Psoas muscle (tissue), 8 donors: ENCODE data around the gene MORN5. TPM values are rescaled to one million over a fixed set of nuclear protein-coding genes. Genes with fewer than 3 reads are reported as not detected.

Source experiments
- ATAC-seq, 4 donors: fragments of 200-7000 bp; cut with Tn5 transposase; one replicate each; pipeline ENCODE4 v1.9.1; 2020; ENCODE audit warnings: moderate library complexity in 3 of 4, mild to moderate bottlenecking in 2 of 4
- DNase-seq, 2 donors: peaks; one replicate each; pipeline ENCODE4 v3.0.0-alpha.2; 2020
- H3K27ac ChIP-seq: fragments of 200-600 bp; one replicate; pipeline ENCODE4 v1.8.0; 2022
- H3K27me3 ChIP-seq, 3 donors: fragments of 200-600 bp in 1 of 3; one replicate each; pipeline versions ENCODE4 v1.6.1 to v1.8.0; 2013 to 2022; ENCODE audit warnings: low read length in 2 of 3, mild to moderate bottlenecking in 2 of 3, moderate library complexity in 1 of 3; ENCODE audit not compliant: insufficient read depth in 3 of 3
- H3K36me3 ChIP-seq, 2 donors: fragments of 200-600 bp in 1 of 2; one replicate each; pipeline versions ENCODE4 v1.6.1 to v1.8.0; 2013 to 2022; ENCODE audit warnings: low read depth in 1 of 2, mild to moderate bottlenecking in 1 of 2, moderate library complexity in 1 of 2; ENCODE audit not compliant: insufficient read depth in 1 of 2
- H3K4me1 ChIP-seq: fragments of 200-600 bp; one replicate; pipeline ENCODE4 v1.8.0; 2022
- H3K4me3 ChIP-seq: fragments of 200-600 bp; one replicate; pipeline ENCODE4 v1.8.0; 2022; ENCODE audit warnings: mild to moderate bottlenecking
- H3K9me3 ChIP-seq: fragments of 200-600 bp; one replicate; pipeline ENCODE4 v1.8.0; 2022
- WGBS, 3 donors: extraction: QIAGEN DNeasy Blood & Tissue Kit; methylation state at CpG; one replicate each; pipeline versions ENCODE4 v1.1.6 to v1.1.7; 2013; 5-methylcytosine and 5-hydroxymethylcytosine counted together
- intact Hi-C, 2 donors: fragments of 100-400 bp; cut with DNase I; formaldehyde crosslinking; loops; one replicate each; pipeline versions ENCODE4 v1.11.0 to v1.14.2; 2022
- polyA plus RNA-seq, 3 donors: library from polyadenylated mRNA; stranded (reverse); fragments of 200-250 nt; gene quantifications; one replicate each; pipeline ENCODE4 v1.2.3, GENCODE V29; 2013
- total RNA-seq, 4 donors: library from RNA; stranded (reverse); fragmentation: NEBNext Ultra II Directional in 2 of 4; extraction: Animal tissue kit (Norgen Biotek cat#: 25700) in 2 of 4; gene quantifications; one replicate each; pipeline versions ENCODE4 v1.2.1 to v1.2.4, GENCODE V29; 2021 to 2023
- TF ChIP-seq, protein P1 (sequence below): fragments of 200-600 bp; IDR thresholded peaks from one replicate; pipeline ENCODE4 v1.8.0; 2022; ENCODE audit warnings: antibody characterized with exemption
- donor health status: healthy with polysubstance abuse.
- donor health status: DM: no; HTN: no; CAD: no; lungs with moderate emphysema.
- donor health status: Bipolar disorder and iron deficiency.
- donor health status: healthy.
- donor health status: DM: yes; HTN: yes; CAD: no.
- donor health status: DM: no; HTN: no; CAD: no.
- donor health status: DM: no; HTN: no; CAD: no.
- donor health status: DM: yes; HTN: yes; CAD: no.

Gene MORN5
- total and polyA plus RNA-seq, 7 donors, result not detected

DNA sequence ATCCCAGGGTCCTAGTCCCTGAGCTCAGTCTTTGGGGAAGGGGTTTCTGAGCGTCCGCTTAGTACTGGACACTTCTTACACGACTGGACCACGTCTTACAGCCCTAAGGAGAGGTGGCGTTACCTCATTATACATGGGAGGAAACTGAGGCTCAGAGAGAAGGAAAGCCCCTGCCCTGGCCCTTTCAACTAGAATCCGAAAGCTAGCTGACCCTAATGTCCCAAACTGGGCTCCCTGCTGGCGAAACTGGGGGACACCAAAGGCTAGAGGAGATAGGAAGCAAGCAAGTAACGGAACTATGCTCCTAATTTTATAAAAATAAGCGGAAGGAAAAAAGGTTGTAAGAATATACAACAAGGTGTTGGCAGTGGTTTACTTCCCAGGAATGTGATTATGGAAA is 54.8 kb downstream of the MORN5 start:
- H3K9me3 ChIP-seq, result no peaks in the 10 kb centered on the region
- DNase-seq (no peak), ATAC-seq (no peak)
- 53 to 65% (median 64%) methylated on average over 9 of the region's 9 CpGs for WGBS, 3 donors
- no peak overlapping the region for H3K27ac ChIP-seq
- intact Hi-C loops, result loop anchor here in 1 of 2 donors (10.0 kb wide), 1 partner anchor 130 kb away; no protein-coding TSS in a partner anchor
- TF ChIP-seq, protein P1, sequence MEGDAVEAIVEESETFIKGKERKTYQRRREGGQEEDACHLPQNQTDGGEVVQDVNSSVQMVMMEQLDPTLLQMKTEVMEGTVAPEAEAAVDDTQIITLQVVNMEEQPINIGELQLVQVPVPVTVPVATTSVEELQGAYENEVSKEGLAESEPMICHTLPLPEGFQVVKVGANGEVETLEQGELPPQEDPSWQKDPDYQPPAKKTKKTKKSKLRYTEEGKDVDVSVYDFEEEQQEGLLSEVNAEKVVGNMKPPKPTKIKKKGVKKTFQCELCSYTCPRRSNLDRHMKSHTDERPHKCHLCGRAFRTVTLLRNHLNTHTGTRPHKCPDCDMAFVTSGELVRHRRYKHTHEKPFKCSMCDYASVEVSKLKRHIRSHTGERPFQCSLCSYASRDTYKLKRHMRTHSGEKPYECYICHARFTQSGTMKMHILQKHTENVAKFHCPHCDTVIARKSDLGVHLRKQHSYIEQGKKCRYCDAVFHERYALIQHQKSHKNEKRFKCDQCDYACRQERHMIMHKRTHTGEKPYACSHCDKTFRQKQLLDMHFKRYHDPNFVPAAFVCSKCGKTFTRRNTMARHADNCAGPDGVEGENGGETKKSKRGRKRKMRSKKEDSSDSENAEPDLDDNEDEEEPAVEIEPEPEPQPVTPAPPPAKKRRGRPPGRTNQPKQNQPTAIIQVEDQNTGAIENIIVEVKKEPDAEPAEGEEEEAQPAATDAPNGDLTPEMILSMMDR, result no peak
- no peaks in the 10 kb centered on the region for H3K36me3 ChIP-seq
- H3K27me3 ChIP-seq, result peaks cover 0 to 77% (median 25%) of the 10 kb centered on the region in 3 donors
- H3K4me1 ChIP-seq, result peaks cover 10% of the 10 kb centered on the region
- H3K4me3 ChIP-seq, result peak overlapping the region; percentile 61

DNA sequence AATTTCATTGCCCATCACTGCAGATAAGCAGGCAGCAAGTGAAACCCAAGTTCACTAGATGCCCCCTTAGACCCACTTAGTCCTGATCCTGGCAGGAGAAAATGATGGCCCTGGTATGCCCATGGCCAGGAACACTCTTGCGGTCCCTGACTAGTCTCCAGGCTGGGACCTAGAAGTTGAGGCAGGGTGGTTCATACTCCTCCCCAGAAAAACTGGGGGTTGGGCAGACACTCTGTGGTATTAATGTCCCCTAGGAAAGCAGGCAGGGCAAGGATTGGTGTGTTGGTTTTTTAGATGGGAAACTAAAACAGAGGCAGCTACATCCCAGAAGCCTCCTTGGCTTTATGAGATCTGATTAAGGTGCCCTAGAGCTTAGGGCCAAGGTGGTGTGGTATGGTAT is 56.0 kb downstream of the MORN5 start:
- Histone ChIP-seq H3K36me3 (no peaks in the 10 kb centered on the region), H3K4me1 (peaks cover 20% of the 10 kb centered on the region), H3K27ac (no peak overlapping the region), H3K9me3 (no peaks in the 10 kb centered on the region), H3K4me3 (no peak overlapping the region), H3K27me3 (peaks cover 0 to 89% (median 33%) of the 10 kb centered on the region in 3 donors)
- intact Hi-C loops, result loop anchor here in 1 of 2 donors (10.0 kb wide), 1 partner anchor 129 kb away; no protein-coding TSS in a partner anchor
- ATAC-seq (no peak), DNase-seq (no peak)
- WGBS, 3 donors, result 95 to 100% (median 96%) methylated on average over 1 of the region's 1 CpG
- TF ChIP-seq, protein P1, result no peak

DNA sequence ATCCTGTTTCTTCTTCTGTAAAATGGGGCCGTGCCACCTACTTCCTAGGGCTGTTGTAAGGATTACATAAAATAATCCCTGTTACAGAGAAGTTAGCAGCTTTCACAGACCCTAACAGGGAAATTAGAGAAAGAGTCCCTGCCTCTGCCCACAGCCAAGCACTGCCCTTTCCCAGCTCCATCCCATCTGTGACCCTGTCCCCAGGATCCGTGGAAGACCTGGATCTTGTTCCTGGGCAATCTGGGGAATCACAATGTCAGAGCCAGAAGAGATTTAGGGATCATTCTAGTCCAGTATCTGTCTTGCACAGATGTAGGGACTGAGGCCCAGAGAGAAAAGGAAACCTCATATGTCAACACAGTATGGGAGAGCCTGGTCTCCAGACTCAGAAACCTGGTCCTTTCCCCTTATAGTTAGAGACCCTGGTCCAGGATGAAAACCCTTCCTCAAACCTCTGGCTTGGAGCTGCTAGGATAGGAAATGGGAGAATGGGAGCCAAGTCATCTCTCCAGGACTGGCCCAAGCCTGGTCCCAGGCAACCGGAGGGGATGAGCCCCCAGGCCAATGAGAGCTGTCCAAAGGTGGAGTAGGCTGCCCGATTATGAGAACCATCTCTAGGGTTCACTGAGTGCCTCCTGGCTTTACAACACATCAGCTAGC is 56.6 kb downstream of the MORN5 start:
- DNase-seq (no peak), ATAC-seq (no peak)
- Histone ChIP-seq H3K4me3 (no peak overlapping the region), H3K4me1 (peaks cover 20% of the 10 kb centered on the region), H3K27me3 (peaks cover 0 to 95% (median 33%) of the 10 kb centered on the region in 3 donors), H3K9me3 (no peaks in the 10 kb centered on the region), H3K27ac (no peak overlapping the region), H3K36me3 (no peaks in the 10 kb centered on the region)
- WGBS, 3 donors, result 85 to 87% (median 86%) methylated on average over 4 of the region's 4 CpGs
- intact Hi-C loops, result loop anchor here in 1 of 2 donors (10.0 kb wide), 1 partner anchor 129 kb away; no protein-coding TSS in a partner anchor
- TF ChIP-seq, protein P1, result no peak

DNA sequence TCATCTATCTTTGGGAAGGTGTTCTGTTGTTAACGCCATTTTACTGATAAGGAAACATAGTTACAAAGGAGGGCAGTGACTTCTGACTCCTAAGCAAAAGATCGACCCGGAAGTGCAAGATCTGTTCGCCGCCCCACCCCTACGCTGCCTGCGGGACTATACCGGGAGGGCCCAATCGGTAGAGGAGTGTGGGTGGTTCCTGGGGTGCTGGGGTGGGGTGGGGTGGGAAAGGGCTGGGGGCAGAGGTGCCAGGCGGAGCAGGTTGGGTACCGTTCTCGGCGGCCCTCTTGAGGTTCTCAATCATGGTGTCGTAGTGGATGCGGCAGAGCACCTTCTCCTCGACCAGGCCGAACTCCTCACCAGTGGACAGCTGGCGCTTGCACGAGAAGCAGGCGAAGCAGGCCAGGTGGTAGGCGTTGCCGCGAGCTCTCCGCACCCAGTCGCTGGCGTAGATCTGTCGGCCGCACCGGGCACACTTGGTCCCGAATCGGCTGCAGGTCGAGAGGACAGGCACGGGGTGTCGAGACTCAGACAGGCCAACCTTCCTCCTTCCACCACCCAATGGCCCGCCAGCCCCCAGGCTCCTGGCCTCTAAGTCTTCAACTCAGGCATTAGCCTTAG is 57.2 kb downstream of the MORN5 start:
- H3K4me3 ChIP-seq, result no peak overlapping the region
- 83 to 89% (median 85%) methylated on average over 32 to 35 of the region's 35 CpGs for WGBS, 3 donors
- H3K27ac ChIP-seq, result no peak overlapping the region
- peaks cover 20% of the 10 kb centered on the region for H3K4me1 ChIP-seq
- H3K36me3 ChIP-seq, result no peaks in the 10 kb centered on the region
- H3K27me3 ChIP-seq, result peaks cover 0 to 96% (median 36%) of the 10 kb centered on the region in 3 donors
- H3K9me3 ChIP-seq, result no peaks in the 10 kb centered on the region
- TF ChIP-seq, protein P1, result no peak
- intact Hi-C loops, result loop anchor here in 1 of 2 donors (10.0 kb wide), 1 partner anchor 128 kb away; no protein-coding TSS in a partner anchor
- no peak for ATAC-seq
- no peak for DNase-seq
